ENCODE results near the gene KLHL22.
A peak's percentile ranks its signal among the peaks of the same experiment; 100 is the strongest.

The KLHL22 gene

DNA sequence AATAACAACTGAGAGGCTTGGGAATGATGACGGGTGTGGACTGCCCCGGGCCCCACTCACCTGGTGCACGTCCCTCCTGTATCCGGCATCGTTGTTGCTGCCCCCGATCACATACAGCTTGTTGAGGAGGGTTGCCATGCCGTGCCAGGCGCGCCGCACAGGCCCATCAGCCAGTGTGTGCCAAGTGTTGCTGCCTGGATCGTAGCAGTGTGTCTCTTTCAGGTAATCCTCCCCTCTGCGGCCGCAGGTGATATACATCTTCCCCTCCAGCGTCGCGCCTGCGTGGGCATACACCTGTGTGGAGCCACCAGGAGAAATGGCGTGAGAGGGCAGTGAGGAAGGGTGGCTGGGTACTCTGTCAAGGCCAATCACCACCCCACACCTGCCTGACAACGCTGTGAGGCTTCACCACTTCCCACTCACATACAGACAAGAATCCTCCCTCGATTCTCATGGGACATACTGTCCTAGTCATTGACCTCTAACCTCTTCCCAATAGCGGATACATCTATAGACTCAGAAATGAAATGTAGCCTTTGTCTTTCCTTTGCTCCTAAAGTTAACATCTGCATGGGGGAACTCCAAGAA is 49.1 kb downstream of the KLHL22 start:
- DNase-seq (ENCODE audit: low spot score): no peak

DNA sequence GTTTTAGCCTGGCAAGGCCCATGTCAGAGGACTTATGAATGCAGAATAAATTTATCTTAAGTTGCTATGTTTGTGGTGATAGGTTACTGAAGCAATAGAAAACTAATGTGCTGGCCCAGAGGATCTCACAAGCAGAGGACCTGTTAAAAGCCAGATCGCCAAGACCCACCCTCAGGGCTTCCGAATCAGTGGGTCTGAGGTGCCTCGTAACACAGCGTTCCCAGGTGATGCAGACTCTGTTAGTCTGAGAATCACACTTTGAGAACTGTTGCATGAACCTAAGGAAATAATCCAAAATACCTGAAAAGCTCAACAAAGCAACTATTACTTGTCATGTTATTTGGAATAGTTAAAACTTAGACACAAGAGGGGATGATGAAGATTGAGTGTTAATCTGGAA is 51.3 kb downstream of the KLHL22 start:
- DNase-seq (ENCODE audit: low spot score): no peak

DNA sequence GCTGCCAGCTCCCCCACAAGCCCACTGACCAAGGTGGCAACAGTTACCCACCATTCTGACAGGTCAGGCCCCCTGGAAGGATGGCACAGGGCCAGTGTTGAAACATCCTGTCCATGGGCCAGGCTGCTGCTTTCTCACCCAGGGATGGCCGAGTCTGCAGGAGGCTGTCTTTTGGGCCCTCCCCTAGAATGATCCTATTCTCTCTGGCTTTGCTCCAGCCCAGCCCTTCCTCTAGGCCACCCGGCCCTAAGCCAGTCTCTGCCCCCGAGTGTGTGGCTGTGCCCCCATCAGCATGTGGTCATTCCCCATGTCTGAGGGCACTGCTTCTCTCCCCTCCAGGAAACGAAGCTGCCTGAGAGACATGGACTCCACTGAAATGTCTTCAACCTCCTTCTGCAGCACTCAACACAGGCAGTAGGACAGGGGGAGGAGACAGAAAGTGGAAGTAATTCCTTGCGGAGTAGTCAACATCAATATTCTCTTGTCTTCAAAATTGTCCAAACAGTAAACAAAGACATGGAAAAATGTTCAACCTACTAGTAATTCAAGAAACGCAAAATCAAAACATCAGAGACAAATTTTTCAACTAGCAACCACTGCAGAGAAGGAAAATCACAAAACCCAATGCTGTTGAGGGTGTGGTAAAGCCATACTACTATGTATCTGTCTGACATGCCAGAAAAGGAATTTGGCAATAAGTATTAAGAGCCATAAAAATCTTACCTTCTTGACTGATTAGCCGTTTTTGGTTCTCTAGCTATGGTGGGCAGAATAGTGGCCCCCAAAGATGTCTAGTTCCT is 52.9 kb downstream of the KLHL22 start:
- DNase-seq (ENCODE audit: low spot score): no peak

DNA sequence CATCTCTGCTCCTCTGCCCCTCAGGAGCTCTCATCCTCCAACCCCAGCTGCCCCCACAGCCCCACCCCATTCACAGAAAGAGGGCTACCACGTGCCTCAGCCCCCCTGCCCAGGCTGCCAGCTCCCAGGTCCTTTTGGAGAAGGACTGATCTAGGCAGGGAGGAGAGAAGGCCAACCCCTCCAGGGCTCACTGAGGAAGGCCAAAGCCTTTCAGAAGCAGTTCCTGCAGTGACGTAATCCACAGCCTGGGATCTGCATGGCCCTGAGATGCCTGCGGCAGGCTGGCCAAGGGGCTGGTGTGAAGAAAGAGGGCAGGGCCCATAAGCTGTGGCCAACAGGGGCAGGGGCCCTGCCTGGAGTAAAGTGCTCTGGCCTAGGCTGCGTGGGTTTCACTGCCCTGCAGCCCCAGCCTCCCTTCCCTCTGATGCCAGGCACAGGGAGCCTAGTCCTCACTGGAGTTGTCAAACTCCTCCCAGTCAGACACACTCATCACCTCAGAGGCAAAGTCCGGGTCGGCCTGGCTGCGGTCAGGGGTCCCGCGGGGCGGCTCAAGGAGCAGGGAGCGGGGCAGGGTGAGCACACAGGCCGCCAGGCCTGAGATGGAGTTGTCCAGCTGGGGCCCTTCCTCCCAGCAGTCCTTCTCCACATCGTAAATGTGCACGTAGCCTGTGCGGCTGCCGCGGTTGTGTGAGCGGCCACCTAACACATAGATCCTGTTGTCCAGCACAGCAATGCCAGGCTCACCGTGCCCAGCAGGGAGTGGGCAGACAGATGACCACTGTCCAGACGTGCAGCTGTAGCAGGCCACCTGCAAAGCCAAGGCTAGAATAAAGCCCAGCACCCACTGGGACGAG is 53.7 kb downstream of the KLHL22 start:
- DNase-seq (ENCODE audit: low spot score): no peak

DNA sequence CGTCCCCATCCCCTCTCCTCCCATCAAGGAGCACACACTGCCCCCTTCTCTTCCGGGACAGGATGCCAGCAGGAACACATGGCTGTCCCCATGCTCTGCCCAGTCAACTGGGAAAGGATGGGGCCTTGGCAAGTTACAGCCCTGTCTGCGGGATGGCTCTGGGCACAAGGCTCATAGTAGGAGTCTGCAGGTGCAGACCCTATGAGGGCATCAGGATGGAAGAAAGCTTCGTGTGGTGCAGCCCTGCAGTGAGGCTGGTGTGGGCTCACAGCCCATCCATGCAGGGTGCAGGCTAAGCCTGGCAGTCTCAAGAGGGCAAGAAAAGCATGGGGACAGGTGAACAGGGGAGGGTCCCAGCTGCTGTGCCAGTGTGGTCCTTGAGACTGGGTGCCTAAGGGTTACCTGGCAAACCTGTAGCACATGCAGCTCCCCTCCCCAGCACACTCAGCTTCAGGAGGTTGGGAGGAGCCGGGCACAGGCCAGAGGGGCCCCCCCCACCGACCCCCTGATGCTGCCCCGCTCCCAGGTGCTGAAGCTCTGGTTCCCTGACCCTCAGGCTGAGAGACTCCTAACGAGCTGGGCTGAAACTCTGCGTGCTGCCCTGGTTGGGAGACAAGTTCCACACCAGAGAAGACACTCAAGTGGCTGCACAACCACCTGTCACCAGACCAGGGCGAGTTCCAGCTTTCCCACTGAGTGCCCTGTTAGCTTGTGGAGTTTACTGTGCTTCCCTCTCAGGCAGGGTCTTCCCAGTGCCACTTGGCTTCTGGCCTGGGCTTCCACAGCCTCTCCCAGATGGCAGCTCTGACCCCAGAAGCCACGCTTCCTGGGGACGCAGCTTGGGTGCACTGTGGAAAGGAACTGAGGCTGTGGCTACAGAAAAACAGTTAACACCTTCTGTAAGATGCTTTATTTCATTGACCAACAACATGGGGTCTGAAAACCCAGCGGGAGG is 54.7 kb downstream of the KLHL22 start:
- no peak for DNase-seq (ENCODE audit: low spot score)

DNA sequence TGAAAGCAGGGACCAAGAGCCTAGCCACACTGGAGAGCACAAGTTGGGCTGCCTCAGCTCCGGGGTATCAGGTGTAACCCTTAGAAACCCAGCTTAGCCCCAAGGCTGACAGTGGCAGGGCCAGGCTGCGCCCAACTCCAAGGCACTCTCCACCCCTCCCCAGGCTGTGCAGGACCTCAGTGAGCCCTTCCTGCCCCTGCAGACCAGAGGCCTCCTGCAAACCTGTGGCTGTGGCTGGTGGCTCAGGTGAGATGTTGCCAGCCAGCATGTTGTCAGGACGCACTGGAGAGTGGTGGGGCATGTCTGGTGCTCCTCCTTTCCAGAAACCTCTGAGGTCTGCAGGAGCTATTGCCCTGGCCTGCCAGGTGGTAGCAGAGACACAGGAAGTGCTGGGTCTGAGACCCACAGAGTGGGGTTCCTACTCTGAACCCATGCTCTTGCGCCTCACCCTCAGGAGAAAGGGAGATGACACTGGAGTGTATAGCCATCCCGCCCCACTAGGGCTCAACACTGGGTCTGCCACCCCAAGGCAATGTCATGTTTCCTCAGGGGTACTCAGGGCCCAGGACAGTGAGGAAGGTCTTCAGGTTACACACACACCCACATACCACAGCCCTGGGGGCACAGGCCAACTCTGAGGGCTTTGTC is 55.5 kb downstream of the KLHL22 start:
- no peak for DNase-seq (ENCODE audit: low spot score)

DNA sequence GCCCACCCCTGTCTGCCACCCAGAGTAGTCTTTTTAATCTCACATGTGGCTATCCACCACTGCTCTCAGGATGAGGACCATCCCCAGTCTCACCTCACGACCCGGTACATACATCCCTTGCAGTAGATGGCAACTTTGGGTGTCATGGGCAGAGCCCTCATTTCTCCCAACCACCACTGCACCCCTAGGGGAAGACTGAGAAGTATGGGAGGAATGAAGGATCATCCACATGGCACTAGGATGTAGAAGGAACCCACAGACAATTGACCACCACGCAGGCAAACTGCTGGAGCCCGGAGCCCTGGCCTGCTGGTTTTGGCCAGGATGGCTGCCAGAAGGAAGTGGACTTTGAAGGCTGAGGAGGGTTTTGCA is 56.1 kb downstream of the KLHL22 start:
- no peak for DNase-seq (ENCODE audit: low spot score)

DNA sequence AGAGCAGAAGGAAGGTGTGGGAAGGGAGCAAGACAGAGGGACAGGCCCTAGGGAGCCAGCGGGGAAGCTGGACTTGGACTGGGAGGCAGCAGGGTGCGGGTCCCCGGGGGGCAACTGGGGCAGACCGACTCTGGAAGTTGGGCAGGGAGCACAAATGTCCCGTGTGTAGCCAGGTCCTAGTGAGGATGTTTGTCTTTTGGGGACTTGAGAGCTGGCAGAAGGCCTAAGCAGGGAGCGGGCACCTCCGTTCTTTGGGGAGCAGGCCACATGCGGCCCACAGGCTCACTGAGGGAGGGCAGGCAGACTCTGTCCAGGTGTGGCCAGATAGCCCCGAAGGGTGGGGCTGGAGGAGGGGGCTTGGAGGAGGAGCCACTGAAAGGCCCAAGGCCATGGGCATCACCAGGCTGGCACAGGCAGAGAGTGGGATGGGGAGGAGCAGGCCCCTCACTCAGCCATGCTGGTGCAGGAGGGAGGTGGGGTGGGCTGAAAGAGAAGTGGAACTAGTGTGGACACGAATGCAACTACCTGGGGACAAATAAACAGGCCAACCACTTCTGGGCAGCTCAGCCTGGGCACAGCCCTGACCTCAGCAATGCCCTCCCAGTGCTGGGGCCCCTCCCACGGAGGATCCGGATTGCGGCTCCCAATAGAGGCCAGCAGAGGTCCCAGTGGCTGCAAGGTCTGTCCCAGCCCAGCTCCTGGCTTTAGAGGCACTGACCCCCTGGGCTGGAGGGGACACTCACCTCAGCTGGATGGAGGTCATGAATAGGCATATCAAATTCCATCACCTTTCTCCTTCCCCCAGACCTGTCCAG is 56.7 kb downstream of the KLHL22 start:
- peak; percentile 84 for DNase-seq (ENCODE audit: low spot score)

DNA sequence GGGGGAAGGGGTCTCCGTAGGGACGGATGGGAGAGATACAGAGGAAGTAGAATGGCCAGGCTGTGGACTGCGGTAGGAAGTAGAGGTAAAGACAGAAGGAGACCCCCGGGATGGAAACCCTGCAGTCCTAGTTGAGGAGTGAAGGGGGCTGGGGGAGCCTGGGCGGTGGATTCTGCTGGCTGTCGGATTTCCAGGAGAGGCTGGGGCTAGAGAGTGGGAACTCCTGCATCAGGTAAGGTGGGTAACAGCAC is 57.2 kb downstream of the KLHL22 start:
- DNase-seq (ENCODE audit: low spot score): no peak

DNA sequence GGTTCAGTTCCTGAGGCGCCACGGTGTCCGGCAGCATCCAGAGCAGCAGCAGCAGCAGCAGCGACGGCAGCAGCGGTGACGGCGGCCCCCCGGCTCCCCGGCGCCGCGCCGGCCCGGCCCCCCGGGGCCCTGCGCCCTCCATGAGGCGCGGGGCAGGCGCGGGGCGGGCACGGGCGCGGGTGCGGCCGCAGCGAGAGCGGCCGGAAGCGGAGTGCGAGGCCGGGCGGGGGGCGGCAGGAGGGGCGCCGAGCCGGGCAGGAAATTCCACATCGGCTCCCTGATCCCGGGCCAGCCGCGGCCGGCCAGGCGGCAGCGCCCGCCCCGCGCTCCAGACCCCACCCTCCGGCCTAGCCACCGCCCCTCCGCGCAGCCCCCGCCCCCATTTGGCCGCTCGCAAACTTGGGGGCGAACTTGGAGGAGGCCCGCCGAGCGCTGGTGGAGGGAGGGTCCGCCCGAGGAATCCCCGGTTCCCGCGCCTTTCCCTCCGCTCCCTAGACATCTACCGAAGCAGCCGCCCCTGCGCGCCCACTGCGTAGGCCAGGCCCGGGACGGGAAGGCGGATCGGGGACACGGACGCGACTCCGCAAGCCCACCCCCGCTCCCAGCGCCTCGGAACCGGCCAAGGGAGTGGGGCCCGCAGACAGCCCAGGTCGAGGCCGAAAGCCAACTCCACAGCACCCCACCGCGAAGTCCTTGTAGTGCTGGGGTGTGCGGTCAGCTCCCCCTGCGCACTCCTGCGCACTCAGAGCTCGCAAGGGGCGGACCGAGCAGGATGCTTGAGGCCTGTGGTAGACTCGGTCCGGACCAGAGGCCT is 57.8 kb downstream of the KLHL22 start, which contains the start of gene SCARF2:
Gene SCARF2 (minus strand): TSS at position 213 of the 814 bp plus-strand sequence. CDS start 71 bp downstream, at position 142.
- peak; percentile 92 for DNase-seq (ENCODE audit: low spot score)

DNA sequence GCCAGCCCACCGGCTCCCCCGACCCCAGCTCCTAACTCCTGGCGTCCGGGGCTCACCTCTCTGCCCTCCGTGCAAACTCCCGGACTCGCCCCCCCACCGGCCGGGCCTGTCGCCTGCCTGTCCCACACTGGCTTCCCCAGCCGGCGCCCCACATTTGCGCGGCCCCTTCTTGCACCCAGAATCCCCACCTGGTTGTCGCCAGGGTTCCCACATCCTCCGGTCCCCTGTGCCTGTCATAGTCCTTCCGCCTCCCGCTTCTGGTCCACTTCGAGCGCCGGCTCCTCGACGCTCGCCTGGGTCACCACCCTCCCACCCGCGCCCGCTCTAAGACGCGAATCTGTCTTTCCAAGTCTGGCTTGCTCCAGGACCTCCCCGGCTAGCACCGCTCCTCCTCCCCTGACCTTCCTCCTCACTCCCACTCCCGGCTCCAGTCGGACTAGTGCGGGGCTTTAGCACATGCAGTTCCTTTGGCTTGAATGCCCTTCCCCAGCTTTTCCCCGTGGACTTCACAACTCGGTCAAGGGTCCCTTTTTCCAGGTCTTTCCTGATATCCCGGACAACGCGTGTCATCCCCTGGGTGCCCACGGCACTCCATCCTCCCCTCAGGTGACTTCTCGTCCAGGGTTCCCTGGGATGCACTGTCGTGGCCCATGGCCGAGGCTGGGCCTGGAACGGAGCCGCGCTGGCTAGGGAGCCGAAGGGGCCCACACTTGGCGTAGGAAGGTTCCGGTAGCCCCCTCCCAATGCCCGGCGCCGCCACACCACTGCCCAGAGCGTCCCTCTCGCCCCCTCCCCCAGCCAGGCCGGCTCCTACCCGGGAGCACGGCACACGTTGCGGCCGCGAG is 58.6 kb downstream of the KLHL22 start:
- no peak for DNase-seq (ENCODE audit: low spot score)

DNA sequence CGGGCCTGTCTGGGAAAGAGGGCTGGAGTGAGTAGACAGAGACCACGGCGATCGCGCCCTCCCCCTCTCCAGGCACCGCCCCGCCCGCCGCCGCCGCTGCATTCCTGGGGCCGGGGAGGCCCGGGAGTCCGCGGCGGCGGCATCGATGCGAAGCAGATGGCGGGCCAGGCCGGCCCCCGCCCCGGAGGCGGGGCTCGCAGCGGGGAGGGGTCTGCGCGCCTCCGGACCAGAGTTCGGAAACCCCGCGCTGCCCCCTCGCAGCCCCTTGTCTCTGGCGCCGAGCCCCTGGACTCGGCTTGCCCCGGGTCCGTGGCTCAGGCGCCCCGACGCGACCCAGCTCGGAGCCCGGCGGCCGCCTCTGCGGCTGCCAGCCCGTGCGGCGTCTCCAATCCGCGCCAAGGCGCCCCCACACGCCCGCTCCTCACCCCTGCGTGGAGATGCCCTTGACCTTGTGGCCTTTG is 59.3 kb downstream of the KLHL22 start:
- DNase-seq (ENCODE audit: low spot score): peak; percentile 81

DNA sequence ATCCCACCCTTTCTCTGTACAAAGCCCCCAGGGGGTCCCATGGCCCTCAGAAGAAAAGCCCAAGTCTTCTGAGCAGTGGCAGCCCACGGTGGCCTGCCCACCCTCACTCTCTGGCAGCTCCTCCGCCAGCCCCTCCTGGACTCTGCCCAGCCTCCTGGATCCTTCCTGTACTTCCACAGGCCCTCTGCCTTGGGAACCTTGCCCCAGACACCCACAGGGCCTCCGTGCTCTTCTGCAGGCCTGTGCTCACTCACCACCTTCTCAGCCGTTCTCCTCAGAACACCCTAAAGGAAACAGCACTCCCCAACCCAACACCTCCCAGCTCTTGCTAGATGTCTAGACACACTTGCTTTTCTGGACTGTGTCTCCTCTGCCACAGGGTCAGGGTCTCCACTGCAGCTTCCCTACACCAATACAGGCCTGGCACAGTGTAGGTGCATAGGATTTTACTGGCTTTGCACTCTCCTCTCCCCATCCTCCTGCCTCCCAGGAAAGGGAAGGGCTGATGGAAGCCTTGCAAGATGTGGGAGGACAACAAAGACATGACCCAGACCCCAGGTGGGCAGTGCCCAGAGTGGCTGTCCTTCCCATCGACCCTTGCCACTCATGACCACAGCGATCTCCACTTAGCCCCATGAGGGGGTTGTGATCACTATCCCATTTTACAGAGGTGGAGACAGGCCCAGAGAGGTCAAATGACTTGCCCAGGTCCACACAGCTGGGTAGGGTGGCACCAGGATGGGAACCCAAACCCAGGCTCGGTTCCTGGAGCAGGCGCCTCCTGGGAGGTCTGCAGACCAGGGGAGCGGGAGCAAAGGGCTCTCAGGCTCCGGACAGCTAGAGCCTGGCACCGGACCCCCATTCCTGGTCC is 59.9 kb downstream of the KLHL22 start:
- no peak for DNase-seq (ENCODE audit: low spot score)

DNA sequence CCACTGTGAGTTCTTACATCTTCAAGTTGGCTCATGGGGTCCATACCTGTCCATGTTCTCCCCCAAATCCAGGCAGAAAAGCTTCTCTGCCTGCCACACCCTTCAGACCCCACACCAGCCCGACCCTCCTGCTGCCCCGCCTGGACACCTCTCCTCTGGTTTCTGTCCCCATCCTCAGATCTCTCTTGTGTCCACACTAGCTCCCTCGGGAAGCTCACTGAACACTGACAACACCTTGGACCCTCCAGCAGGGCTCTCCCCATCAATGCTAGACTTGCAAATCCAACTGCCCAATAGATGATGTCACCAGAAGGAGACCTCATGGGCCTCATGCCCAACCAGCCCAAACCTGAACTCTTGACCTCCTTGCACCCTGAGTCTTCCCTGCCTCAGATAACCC is 60.8 kb downstream of the KLHL22 start:
- no peak for DNase-seq (ENCODE audit: low spot score)

DNA sequence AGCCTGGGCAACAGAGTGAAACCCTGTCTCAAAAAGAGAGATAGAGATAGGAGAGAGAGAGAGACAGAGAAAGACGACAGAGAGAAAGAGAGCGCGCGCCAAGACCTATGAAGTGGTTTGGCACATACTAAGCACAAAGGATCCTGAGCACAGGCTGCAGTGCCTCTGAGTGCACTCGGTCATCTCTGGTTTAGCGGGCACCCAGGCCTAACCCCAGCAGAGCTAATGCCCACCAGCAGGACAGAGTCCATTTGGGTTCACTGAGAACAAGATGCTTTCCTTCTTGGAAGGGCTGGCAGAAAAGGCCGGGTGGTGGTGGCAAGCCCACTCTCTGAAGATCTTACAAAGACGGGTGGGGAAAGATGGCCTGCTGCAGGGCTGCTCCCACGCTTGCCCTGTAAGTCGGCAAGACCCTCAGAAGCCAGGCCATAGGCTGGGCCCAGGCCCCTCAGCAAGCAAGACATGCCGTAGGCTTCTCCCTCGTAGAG is 61.3 kb downstream of the KLHL22 start:
- DNase-seq (ENCODE audit: low spot score): no peak

DNA sequence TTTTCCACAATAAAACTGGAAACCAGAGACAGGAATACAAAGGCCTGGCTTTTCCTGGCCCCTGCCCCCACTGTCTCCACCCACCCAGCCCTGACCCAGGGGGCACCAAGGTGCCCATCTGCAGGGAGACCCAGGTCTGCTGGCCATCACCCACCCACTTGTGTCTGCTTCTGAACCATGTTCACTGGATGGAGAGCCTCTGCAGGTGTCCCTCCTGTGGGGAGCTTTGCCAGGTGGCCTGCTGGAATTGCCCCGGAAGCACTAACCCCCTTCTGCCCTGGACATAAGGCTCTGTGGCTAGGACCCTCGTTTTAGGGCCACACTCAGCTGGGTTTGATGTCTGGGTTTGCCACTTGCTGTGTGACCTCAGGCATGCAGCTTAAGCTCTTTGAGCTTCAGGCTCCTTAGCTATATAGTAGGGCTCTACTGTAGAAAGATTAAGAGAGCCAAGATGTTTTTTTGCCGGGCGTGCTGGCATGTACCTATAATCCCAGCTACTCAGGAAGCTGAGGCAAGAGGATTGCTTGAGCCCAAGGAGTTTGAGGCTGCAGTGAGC is 61.8 kb downstream of the KLHL22 start:
- no peak for DNase-seq (ENCODE audit: low spot score)

DNA sequence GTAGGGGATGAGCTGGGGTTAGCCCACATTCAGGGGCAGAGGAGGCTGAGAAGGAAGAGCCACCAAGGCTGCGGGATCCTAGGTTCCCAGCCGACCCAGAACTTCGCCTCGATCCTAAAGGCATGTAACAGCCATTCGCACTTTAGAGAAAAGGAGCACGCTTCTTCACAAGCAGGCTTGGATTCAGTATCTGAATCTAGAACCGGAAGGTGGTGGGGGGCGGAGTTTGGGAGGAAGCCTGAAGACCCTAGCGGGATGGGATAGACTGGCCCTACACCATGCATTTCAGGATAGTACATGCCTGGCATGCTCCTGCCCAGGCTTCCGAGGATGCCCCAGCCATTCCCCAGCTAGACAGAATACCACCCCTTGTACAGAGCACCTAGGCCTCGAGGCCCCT is 62.4 kb downstream of the KLHL22 start:
- no peak for DNase-seq (ENCODE audit: low spot score)
